Testis (tissue), 3 donors: ENCODE results near the gene SPG11. TPM values are rescaled to one million over a fixed set of nuclear protein-coding genes. Genes with fewer than 3 reads are reported as not detected.

Experiments
- DNase-seq: peaks from one replicate; pipeline ENCODE4 v3.0.0-alpha.2; 2019
- H3K27ac ChIP-seq, 2 donors: fragments of 200-600 bp; sonication (generic); one replicate each; pipeline ENCODE4 v1.5.1; 2019
- H3K27me3 ChIP-seq: fragments of 200-600 bp; sonication (generic); one replicate; pipeline ENCODE4 v1.5.1; 2019
- H3K36me3 ChIP-seq: fragments of 200-600 bp; sonication (generic); one replicate; pipeline ENCODE4 v1.5.1; 2017; ENCODE audit warnings: low read depth; ENCODE audit errors: missing control alignments
- H3K4me1 ChIP-seq: fragments of 200-600 bp; sonication (generic); one replicate; pipeline ENCODE4 v1.5.1; 2019
- H3K4me3 ChIP-seq, 2 donors: fragments of 200-600 bp; sonication (generic); one replicate each; pipeline ENCODE4 v1.5.1; 2017 to 2019
- H3K9me3 ChIP-seq: fragments of 200-600 bp; sonication (generic); one replicate; pipeline ENCODE4 v1.5.1; 2017
- CTCF ChIP-seq, 3 experiments: fragments of 450-650 bp in 2 of 3; fragments of 200-600 bp in 1 of 3; sonication (generic) in 1 of 3; IDR thresholded peaks; one replicate each; pipeline ENCODE4 v1.5.1; 2016 to 2019; ENCODE audit warnings: antibody characterized with exemption in 3 of 3, mild to moderate bottlenecking in 2 of 3, moderate library complexity in 1 of 3
- POLR2A ChIP-seq: fragments of 450-650 bp; IDR thresholded peaks from one replicate; pipeline ENCODE4 v1.6.1; 2017; ENCODE audit warnings: antibody characterized with exemption, mild to moderate bottlenecking, moderate library complexity
- WGBS, 2 donors: methylation state at CpG; one replicate each; pipeline ENCODE4 v1.1.5; 2018; 5-methylcytosine and 5-hydroxymethylcytosine counted together
- intact Hi-C: fragments of 100-400 bp; cut with DNase I; formaldehyde crosslinking; loops from one replicate; pipeline ENCODE4 v1.15.1; 2023; ENCODE audit warnings: low total_unique reads
- polyA plus RNA-seq: library from polyadenylated mRNA; stranded (reverse); fragments of 350-450 nt; fragmentation: Illumina TruSeq; extraction: RNeasy Lipid Tissue Mini Kit (QIAGEN cat#74804); gene quantifications from one replicate; pipeline ENCODE4 v1.2.3, GENCODE V29; 2014; ENCODE audit warnings: low read depth, low replicate concordance; ENCODE audit not compliant: insufficient read depth
- total RNA-seq, 2 donors: library from RNA; depleted of rRNA; stranded (reverse); fragments of >200 nt; gene quantifications; one replicate each; pipeline ENCODE4 v1.2.3, GENCODE V29; 2016

Gene SPG11
- total and polyA plus RNA-seq, 3 donors from 2014 or later: 89.6 to 137 (median 127) TPM

- DNase-seq: no peak
- H3K27me3 ChIP-seq: no peaks in the 10 kb centered on the region
- H3K9me3 ChIP-seq: no peaks in the 10 kb centered on the region
- peaks cover 19% of the 10 kb centered on the region for H3K4me1 ChIP-seq
- no peak for TF ChIP-seq POLR2A
- no peak for TF ChIP-seq CTCF (IDR thresholded peaks at IDR 0.05)
- intact Hi-C loops: no loop called here
- no peaks in the 10 kb centered on the region for H3K36me3 ChIP-seq
- H3K27ac ChIP-seq: no peak overlapping the region
- H3K4me3 ChIP-seq: no peak overlapping the region
Measured at GRCh38 chr15:44542596-44542995, 120.9 kb downstream of the SPG11 start.

GRCh38 chr15:44541282-44541958 lies 122.0 kb downstream of the SPG11 start:
- no peak overlapping the region for H3K27ac ChIP-seq
- H3K9me3 ChIP-seq: no peaks in the 10 kb centered on the region
- TF ChIP-seq POLR2A: no peak
- no peak for TF ChIP-seq CTCF (IDR thresholded peaks at IDR 0.05)
- H3K36me3 ChIP-seq: no peaks in the 10 kb centered on the region
- no peak overlapping the region for H3K4me3 ChIP-seq
- DNase-seq: no peak
- H3K4me1 ChIP-seq: peaks cover 19% of the 10 kb centered on the region
- no peaks in the 10 kb centered on the region for H3K27me3 ChIP-seq
- intact Hi-C loops: no loop called here
- whole genome bisulfite sequencing, 2 donors: 95% methylated on average over 4 of the region's 4 CpGs

GRCh38 chr15:44537735-44538240 lies 125.7 kb downstream of the SPG11 start:
- Histone ChIP-seq H3K9me3 (no peaks in the 10 kb centered on the region), H3K36me3 (no peaks in the 10 kb centered on the region), H3K27ac (peak overlapping the region; percentile 93 to 96), H3K27me3 (no peaks in the 10 kb centered on the region), H3K4me1 (peaks cover 18% of the 10 kb centered on the region), H3K4me3 (peak overlapping the region; percentile 85 to 99)
- DNase-seq: no peak
- intact Hi-C loops: no loop called here
- 7 to 11% methylated on average over 13 of the region's 13 CpGs for WGBS, 2 donors
- TF ChIP-seq CTCF (IDR thresholded peaks at IDR 0.05) (no peak), POLR2A (no peak)

- peak; percentile 96 for DNase-seq
- TF ChIP-seq CTCF (IDR thresholded peaks at IDR 0.05) (peak in 1 of 3 experiments; percentile 6), POLR2A (peak; percentile 75)
- peak within 1 kb of the TSS; percentile 85 to 99 for H3K4me3 ChIP-seq
- H3K4me1 ChIP-seq: peaks cover 12% of the 10 kb centered on the region
- no peaks in the 10 kb centered on the region for H3K27me3 ChIP-seq
- 0 to 1% methylated on average over 25 to 80 of the region's 97 CpGs for WGBS, 2 donors
- H3K27ac ChIP-seq: peak within 1 kb of the TSS; percentile 93 to 96
- no peaks in the 10 kb centered on the region for H3K9me3 ChIP-seq
- intact Hi-C loops: no loop called here
- no peaks in the 10 kb centered on the region for H3K36me3 ChIP-seq
Measured at GRCh38 chr15:44536962-44537734, 126.3 kb downstream of the SPG11 start, which contains the start of gene EIF3J. EIF3J (plus strand) TSS chr15:44537147; CDS start chr15:44537195, 48 bp downstream.
